Measurements from ENCODE around the gene CRY2.

DNA sequence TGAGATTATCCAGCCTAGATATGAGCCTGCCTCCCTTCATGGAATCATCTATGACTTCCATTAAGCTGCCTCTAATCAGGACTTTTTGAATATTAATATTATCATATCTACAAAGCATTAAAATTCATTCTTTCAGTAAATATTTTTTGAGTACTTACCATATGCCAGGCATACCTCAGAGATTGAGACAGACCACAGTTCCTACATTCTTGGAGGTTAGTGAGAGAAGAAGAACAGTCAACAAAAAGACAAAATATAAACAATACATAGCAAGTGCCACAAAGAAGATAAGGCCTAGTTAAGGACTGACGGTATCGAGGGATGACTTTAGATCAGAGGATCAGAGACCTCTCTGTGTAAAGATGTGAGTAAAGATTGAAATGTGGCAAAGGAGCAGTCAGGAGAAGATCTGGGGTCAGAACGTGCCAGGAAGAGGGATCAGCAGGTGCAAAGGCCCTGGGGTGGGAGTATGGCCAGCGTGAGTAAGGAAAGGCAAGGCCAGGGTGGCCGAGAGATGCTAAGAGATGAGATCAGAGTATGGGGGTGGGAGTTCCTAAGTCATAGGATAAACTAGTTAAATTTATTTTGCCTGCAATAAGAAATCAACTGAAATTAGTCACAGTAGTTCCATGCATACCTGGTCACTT lies 26.9 kb upstream of the CRY2 start:
- TF ChIP-seq, protein P1, sequence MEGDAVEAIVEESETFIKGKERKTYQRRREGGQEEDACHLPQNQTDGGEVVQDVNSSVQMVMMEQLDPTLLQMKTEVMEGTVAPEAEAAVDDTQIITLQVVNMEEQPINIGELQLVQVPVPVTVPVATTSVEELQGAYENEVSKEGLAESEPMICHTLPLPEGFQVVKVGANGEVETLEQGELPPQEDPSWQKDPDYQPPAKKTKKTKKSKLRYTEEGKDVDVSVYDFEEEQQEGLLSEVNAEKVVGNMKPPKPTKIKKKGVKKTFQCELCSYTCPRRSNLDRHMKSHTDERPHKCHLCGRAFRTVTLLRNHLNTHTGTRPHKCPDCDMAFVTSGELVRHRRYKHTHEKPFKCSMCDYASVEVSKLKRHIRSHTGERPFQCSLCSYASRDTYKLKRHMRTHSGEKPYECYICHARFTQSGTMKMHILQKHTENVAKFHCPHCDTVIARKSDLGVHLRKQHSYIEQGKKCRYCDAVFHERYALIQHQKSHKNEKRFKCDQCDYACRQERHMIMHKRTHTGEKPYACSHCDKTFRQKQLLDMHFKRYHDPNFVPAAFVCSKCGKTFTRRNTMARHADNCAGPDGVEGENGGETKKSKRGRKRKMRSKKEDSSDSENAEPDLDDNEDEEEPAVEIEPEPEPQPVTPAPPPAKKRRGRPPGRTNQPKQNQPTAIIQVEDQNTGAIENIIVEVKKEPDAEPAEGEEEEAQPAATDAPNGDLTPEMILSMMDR (IDR thresholded peaks at IDR 0.05; ENCODE audit: low read depth, low read length, poor library complexity, severe bottlenecking), result no peak
- no peak for TF ChIP-seq EZH2phosphoT487 (IDR thresholded peaks at IDR 0.05; ENCODE audit: borderline replicate concordance, low read length)
